ENCODE results near the gene MFGE8.
A peak's percentile ranks its signal among the peaks of the same experiment; 100 is the strongest.
"Not testable (repeated sequence)": the region's sequence is repeated elsewhere in the genome, so short reads cannot be mapped to it uniquely, and the experiment has no call there.

Gene MFGE8, protein sequence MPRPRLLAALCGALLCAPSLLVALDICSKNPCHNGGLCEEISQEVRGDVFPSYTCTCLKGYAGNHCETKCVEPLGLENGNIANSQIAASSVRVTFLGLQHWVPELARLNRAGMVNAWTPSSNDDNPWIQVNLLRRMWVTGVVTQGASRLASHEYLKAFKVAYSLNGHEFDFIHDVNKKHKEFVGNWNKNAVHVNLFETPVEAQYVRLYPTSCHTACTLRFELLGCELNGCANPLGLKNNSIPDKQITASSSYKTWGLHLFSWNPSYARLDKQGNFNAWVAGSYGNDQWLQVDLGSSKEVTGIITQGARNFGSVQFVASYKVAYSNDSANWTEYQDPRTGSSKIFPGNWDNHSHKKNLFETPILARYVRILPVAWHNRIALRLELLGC

DNA sequence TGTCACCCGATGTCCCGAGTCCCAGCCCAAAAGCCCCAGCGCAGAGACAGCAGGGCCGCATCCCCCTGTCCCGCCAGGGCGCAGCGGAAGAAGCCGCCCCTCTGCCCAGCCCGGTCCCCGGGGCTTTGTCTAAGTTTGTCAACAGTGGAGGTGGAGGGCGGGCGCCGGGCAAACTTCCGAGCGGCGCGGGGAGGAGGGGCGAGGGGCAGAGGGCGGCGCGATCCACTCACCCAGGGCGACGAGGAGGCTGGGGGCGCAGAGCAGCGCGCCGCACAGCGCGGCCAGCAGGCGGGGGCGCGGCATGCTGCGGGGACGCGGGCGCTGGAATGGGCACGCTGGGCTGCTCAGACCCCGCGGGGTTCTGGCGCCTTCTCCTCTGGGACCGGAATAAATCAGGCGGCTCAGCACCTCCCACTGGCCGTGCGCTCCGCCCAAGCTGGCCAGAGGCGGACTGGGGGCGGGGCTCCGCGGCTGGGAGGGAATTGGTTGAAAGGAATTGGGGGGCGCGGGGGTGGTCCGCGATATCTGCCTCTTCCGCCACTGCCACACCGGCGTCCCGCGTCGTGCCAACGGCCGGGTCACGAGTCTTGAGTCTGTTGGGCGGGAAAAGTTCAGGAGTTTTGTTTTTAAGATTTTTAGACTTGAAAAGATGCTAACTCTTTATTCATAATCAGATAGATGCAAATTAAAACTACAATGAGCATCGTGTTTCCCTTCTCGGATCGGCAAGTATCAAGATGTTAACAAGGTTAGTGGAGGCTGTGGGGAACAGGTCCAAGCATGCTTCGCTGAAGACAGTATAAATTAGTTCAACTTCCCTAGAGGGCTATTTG, at the start of gene MFGE8:
TSS of gene MFGE8 (minus strand) at position 363 of the 833 bp plus-strand sequence. CDS start at position 303, 60 bp downstream.
- peak; percentile 85 for DNase-seq

DNA sequence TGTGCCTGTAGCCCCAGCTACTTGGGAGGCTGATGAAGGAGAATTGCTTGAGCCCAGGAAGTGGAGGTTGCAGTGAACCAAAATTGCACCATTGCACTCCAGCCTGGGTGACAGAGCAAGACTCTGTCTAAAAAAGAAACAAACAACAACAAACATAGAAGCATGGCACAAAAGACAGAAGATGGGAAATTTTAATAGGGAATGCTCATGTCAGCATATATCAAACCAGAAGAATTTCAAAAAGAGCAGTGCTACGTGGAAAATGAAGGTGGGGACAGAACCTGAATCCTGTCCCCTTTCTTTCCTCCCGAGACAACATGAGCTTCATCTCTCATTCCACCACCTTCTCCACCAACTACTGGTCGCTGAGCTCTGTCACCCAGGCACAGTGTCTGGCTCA, 46.3 kb upstream of the MFGE8 start:
- DNase-seq: no peak

DNA sequence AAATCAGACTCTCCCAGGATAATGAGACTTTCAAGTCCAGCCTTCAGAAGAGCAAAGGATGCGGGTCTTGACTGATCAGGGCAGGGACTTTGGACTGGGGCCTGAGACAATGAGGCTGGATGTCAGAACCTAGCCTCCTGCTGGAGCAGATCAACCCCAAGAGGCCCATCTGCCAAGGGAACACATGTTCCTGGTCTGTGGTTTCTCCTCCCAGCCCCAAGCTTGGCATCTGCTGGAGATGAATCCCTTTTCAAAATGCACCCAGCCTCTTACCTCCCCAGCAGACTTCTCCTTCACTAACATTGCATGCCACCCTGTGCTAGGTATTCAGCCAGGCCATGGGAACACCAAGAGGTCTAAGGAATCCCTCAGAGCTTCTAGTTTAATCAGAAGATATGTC, 43.7 kb upstream of the MFGE8 start:
- DNase-seq: no peak

GRCh38 chr15:88956263-88956662, 43.1 kb upstream of the MFGE8 start:
- no peak for DNase-seq

DNA sequence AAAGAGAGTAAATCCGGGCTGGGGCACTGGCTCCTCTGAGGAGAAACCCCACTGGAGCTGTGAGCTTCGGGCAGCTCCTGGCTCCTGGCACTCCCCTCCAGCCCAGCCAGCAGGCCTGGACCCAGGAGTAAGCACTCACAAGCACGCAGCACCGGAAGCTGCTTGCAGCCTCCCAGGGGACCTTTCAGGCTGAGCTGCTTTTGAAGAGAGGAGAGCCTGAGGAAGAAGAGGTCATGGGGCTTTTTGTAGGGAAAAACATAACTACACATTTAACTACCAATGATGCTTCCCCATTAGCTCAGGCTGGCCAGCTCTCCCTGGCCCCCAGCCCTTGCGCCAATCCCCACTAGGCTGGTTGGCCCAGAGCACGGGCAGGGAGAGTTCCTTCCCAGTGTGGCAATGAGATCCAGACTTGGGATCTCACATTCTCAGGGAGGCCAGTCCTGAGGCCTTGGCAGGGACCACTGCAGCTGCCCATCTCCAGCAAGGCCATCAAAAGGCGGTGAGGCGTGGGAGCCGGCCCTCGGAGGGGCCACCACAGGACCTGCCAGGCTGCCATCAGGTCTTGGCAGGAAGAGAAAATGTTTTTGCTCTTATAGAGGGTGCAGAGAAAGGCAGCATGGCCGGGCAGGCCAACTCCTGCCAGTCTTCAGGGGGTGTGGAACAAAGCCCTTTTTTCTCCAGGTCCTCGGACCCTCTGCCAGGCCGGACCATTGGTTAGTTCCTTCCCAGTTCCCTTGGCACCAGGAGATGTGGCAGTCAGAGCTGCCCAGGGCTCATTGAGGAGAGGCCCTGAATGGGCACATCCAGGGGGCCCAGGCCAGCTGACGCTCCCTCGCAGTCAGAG, 41.5 kb upstream of the MFGE8 start:
- DNase-seq: no peak

DNA sequence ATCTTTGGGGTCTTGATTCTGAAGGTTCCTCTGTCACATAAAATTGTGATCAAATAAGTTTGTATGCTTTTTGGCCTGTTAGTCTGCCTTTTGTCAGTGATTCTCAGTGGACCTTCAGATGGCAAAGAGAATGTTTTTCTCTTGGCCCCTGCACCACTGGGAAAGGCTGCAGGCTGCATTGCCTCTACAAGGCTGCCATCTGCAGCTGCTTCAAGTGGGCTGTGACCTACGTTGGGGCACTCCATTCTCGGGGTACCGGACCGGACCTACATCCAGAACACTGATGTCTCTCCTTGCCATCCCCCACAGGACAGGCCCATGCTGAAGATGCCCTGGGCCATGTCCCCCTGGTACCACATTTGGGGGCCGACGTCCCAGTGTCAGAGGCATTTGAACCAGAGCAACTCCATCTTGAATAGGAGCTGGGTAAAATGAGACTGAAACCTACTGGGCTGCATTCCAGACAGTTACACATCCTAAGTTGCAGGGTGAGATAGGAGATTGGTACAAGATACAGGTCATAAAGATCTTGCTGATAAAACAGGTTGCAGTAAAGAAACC, 37.5 kb upstream of the MFGE8 start:
- DNase-seq: no peak

DNA sequence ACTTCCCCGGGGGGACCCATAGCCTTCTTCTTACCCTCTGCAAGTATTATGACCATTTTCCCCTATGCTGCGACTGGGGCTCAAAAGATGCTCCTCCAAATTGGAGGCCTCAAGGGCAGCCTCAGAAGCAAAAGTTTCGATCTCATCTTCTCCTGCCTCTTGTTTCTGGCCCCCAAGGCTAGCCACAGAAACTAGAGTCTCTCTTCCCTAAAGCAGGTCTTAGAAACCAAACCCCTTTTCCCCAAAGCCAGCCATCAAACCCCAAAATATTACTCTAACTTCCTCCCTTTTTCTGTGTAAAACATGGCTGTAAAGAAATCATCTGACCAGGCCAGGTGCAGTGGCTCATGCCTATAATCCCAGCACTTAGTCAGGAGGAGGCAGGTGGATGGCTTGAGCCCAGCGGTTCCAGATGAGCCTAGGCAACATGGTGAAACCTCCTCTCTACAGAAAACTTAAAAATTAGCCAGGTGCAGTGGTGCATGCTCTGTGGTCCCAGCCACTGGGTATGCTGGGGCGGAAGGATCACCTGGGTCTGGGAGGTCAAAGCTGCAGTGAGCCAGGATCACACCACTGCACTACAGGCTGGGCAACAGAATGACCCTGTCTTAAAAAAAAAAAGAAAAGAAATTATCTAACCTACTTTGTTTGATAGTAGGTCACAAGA, 36.7 kb upstream of the MFGE8 start:
- DNase-seq: no peak

- no peak for DNase-seq
Measured at GRCh38 chr15:88940110-88940675, 27.0 kb upstream of the MFGE8 start.

DNA sequence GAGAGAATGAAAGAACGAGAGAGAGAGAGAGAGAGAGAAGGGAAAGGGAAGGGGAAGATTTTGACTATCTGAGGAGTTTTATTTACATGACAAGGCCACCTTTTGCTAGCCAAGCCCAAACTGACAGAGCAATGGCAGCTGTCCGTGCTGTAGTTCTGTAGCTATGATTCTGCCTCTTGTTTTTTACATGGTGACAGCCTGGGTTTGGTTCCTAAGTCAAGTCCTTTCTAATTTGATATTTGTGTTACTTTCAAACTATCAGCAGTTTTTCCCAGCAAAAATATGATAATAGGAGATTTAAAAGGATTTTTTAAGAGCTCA, 26.3 kb upstream of the MFGE8 start:
- no peak for DNase-seq

- DNase-seq: no peak
Measured at GRCh38 chr15:88938802-88939485, 25.8 kb upstream of the MFGE8 start.

DNA sequence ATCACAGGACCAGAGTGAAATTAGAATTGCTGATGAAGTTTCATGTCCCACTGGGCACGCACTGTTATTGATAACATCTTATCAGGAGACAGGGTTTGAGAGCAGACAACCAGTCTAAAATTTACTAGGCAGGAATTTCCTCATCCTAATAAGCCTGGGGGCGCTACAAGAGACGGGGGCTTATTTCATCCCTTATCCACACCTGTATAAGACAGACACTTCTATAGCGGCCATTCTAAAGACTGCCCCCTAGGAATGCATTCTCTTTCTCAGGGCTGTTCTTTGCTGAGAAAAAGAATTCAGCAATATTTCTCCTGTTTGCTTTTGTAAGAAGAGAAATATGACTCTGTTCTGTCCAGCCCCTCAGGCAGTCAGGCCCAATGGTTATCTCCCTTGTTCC, 21.3 kb upstream of the MFGE8 start:
- DNase-seq: not testable (repeated sequence)

DNA sequence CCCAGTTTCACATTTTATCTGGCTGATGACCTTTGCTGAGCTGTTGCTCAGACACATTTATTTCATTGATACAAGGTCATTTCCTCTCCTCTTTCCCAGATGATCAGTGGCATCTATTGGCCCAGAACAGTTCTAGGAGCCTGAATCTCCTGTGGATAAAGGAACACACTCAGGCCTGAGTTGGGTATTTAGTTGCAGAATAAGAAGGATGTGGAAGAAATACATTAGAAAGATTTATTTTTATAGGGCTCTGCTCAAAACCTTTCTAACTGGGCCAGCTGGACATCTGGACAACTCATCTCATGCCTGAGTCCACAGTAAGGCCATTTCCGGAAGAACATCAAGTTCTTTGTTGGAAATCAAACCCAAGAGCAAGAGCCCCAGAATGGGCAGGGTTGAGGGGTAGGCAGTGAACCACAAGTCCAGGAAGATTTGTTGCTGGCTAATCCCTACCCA, 19.7 kb upstream of the MFGE8 start:
- DNase-seq: no peak

DNA sequence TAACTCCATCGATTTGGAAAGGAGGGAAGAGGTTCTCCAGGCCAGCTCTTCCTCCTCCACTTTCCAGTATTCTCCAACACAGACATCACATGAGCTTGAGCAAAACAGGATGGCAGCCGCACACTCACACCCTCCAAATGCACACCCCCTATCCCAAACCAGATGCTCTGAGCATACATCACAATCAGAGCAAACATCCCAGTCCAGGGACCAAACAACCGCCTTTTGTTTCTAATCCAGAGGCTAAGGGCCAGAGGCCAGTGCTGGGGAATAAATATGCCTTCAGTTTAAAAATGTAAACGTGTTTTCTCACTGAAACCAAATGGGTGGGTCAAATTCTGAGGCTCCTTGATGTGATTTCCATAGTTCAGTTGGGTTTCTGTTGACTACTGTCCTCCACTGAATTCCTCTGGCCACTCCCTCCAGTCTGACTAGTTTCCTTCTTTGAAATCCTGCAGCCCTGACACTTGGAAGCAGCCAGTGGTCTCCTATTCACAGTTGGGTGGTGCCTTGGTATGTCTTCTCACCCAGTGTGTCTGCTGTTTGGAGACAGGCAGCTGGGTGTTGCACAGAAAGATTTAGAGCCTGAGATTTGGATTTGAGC, 19.2 kb upstream of the MFGE8 start:
- DNase-seq: no peak

GRCh38 chr15:88930579-88930978, 17.4 kb upstream of the MFGE8 start:
- no peak for DNase-seq

GRCh38 chr15:88929358-88930098, 16.3 kb upstream of the MFGE8 start:
- DNase-seq: not testable (repeated sequence)

- not testable (repeated sequence) for DNase-seq
Measured at GRCh38 chr15:88928192-88928591, 15.0 kb upstream of the MFGE8 start.

GRCh38 chr15:88925648-88926047, 12.5 kb upstream of the MFGE8 start:
- not testable (repeated sequence) for DNase-seq

DNA sequence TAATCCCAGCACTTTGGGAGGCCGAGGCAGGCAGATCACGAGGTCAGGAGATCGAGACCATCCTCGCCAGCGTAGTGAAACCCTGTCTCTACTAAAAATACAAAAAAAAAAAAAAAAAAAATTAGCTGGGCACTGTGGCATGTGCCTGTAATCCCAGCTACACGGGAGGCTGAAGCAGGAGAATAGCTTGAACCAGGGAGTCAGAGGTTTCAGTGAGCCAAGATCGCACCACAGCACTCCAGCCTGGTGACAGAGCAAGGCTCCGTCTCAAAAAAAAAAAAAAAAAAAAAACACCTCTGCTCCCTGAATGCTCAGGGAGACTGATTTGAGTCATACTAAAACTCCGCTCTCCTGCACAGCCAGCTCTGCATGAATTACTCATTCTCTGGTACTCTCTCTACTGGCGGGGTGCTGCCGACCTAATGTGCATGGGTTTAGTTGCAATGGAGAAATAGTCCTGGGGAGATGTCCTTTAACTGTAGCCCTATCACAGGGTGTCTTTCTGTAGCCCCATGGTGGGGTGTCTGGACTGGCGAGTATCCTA, 7.8 kb upstream of the MFGE8 start:
- not testable (repeated sequence) for DNase-seq

GRCh38 chr15:88920186-88920891, 7.2 kb upstream of the MFGE8 start:
- no peak for DNase-seq

All from left hindlimb (tissue), 1 donor.